ENCODE data around the gene NUDT2.

GRCh38 chr9:34328987-34329832 is at the start of gene NUDT2, which contains the start of gene KIF24:
- no peak for TF ChIP-seq EZH2 (IDR thresholded peaks at IDR 0.05; ENCODE audit: borderline replicate concordance, insufficient read depth, low read depth, low read length, poor library complexity, severe bottlenecking)
- TF ChIP-seq, protein P1, sequence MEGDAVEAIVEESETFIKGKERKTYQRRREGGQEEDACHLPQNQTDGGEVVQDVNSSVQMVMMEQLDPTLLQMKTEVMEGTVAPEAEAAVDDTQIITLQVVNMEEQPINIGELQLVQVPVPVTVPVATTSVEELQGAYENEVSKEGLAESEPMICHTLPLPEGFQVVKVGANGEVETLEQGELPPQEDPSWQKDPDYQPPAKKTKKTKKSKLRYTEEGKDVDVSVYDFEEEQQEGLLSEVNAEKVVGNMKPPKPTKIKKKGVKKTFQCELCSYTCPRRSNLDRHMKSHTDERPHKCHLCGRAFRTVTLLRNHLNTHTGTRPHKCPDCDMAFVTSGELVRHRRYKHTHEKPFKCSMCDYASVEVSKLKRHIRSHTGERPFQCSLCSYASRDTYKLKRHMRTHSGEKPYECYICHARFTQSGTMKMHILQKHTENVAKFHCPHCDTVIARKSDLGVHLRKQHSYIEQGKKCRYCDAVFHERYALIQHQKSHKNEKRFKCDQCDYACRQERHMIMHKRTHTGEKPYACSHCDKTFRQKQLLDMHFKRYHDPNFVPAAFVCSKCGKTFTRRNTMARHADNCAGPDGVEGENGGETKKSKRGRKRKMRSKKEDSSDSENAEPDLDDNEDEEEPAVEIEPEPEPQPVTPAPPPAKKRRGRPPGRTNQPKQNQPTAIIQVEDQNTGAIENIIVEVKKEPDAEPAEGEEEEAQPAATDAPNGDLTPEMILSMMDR (IDR thresholded peaks at IDR 0.05), result no peak

Measured in B cell (primary cell).